ENCODE results near the gene SORBS1.

Gene SORBS1

GRCh38 chr10:95315509-95315908, 245.7 kb downstream of the SORBS1 start:
- H3K4me3 Mint-ChIP-seq = no peak overlapping the region
- H3K9me3 Mint-ChIP-seq = no peaks in the 10 kb centered on the region
- ATAC-seq (replicated peaks) = no peak
- no peak for DNase-seq
- no peaks in the 10 kb centered on the region for H3K27me3 Mint-ChIP-seq
- no peak overlapping the region for H3K27ac Mint-ChIP-seq
- peaks cover 0 to under 1% of the 10 kb centered on the region in 2 donors for H3K36me3 Mint-ChIP-seq
- peaks cover 10 to 23% of the 10 kb centered on the region in 2 donors for H3K4me1 Mint-ChIP-seq

- Mint-ChIP-seq H3K27ac (no peak overlapping the region), H3K36me3 (no peaks in the 10 kb centered on the region), H3K4me1 (peaks cover 19 to 29% of the 10 kb centered on the region in 2 donors), H3K9me3 (no peaks in the 10 kb centered on the region), H3K4me3 (no peak overlapping the region), H3K27me3 (no peaks in the 10 kb centered on the region)
- ATAC-seq (replicated peaks) = no peak
- DNase-seq = no peak
Measured at GRCh38 chr10:95314192-95314918, 246.8 kb downstream of the SORBS1 start.

- Mint-ChIP-seq H3K9me3 (no peaks in the 10 kb centered on the region), H3K36me3 (no peaks in the 10 kb centered on the region), H3K4me3 (no peak overlapping the region), H3K27ac (no peak overlapping the region), H3K27me3 (no peaks in the 10 kb centered on the region), H3K4me1 (peaks cover 28 to 41% of the 10 kb centered on the region in 2 donors)
- no peak for ATAC-seq (replicated peaks)
- no peak for DNase-seq
Measured at GRCh38 chr10:95312986-95313495, 248.1 kb downstream of the SORBS1 start.

GRCh38 chr10:95312257-95312656, 248.9 kb downstream of the SORBS1 start:
- H3K36me3 Mint-ChIP-seq = no peaks in the 10 kb centered on the region
- H3K27me3 Mint-ChIP-seq = no peaks in the 10 kb centered on the region
- H3K27ac Mint-ChIP-seq = no peak overlapping the region
- no peak overlapping the region for H3K4me3 Mint-ChIP-seq
- no peaks in the 10 kb centered on the region for H3K9me3 Mint-ChIP-seq
- DNase-seq (no peak), ATAC-seq (replicated peaks) (no peak)
- H3K4me1 Mint-ChIP-seq = peaks cover 28 to 41% of the 10 kb centered on the region in 2 donors

- Mint-ChIP-seq H3K4me3 (peak overlapping the region; percentile 57 to 58), H3K27me3 (no peaks in the 10 kb centered on the region), H3K27ac (peak overlapping the region; percentile 82), H3K4me1 (peaks cover 28 to 41% of the 10 kb centered on the region in 2 donors), H3K9me3 (no peaks in the 10 kb centered on the region), H3K36me3 (no peaks in the 10 kb centered on the region)
- no peak for DNase-seq
- ATAC-seq (replicated peaks) = peak; percentile 52 to 68
Measured at GRCh38 chr10:95309958-95310357, 251.2 kb downstream of the SORBS1 start.

- H3K4me3 Mint-ChIP-seq = no peak overlapping the region
- no peak for DNase-seq
- H3K4me1 Mint-ChIP-seq = peaks cover 28 to 41% of the 10 kb centered on the region in 2 donors
- H3K36me3 Mint-ChIP-seq = no peaks in the 10 kb centered on the region
- H3K9me3 Mint-ChIP-seq = no peaks in the 10 kb centered on the region
- H3K27me3 Mint-ChIP-seq = no peaks in the 10 kb centered on the region
- peak; percentile 21 to 50 for ATAC-seq (replicated peaks)
- H3K27ac Mint-ChIP-seq = no peak overlapping the region
Measured at GRCh38 chr10:95308389-95309302, 252.5 kb downstream of the SORBS1 start.

GRCh38 chr10:95306851-95307250, 254.3 kb downstream of the SORBS1 start:
- Mint-ChIP-seq H3K9me3 (no peaks in the 10 kb centered on the region), H3K27ac (no peak overlapping the region), H3K27me3 (no peaks in the 10 kb centered on the region), H3K36me3 (no peaks in the 10 kb centered on the region), H3K4me3 (no peak overlapping the region), H3K4me1 (peaks cover 26 to 34% of the 10 kb centered on the region in 2 donors)
- no peak for ATAC-seq (replicated peaks)
- DNase-seq = no peak

- ATAC-seq (replicated peaks) (no peak), DNase-seq (no peak)
- peaks cover 25 to 30% of the 10 kb centered on the region in 2 donors for H3K4me1 Mint-ChIP-seq
- H3K4me3 Mint-ChIP-seq = no peak overlapping the region
- H3K36me3 Mint-ChIP-seq = no peaks in the 10 kb centered on the region
- no peaks in the 10 kb centered on the region for H3K9me3 Mint-ChIP-seq
- no peak overlapping the region for H3K27ac Mint-ChIP-seq
- H3K27me3 Mint-ChIP-seq = no peaks in the 10 kb centered on the region
Measured at GRCh38 chr10:95306318-95306650, 254.9 kb downstream of the SORBS1 start.

- Mint-ChIP-seq H3K27me3 (no peaks in the 10 kb centered on the region), H3K27ac (no peak overlapping the region), H3K4me3 (no peak overlapping the region), H3K4me1 (peaks cover 22 to 25% of the 10 kb centered on the region in 2 donors), H3K9me3 (no peaks in the 10 kb centered on the region), H3K36me3 (no peaks in the 10 kb centered on the region)
- ATAC-seq (replicated peaks) (no peak), DNase-seq (no peak)
Measured at GRCh38 chr10:95305606-95306317, 255.4 kb downstream of the SORBS1 start.

- H3K27ac Mint-ChIP-seq = no peak overlapping the region
Measured at GRCh38 chr10:95304976-95305375, 256.2 kb downstream of the SORBS1 start.

GRCh38 chr10:95304463-95304862, 256.7 kb downstream of the SORBS1 start:
- peaks cover 10 to 12% of the 10 kb centered on the region in 2 donors for H3K4me1 Mint-ChIP-seq
- no peaks in the 10 kb centered on the region for H3K36me3 Mint-ChIP-seq
- ATAC-seq (replicated peaks) (no peak), DNase-seq (no peak)
- H3K27me3 Mint-ChIP-seq = no peaks in the 10 kb centered on the region
- H3K27ac Mint-ChIP-seq = no peak overlapping the region
- no peak overlapping the region for H3K4me3 Mint-ChIP-seq
- no peaks in the 10 kb centered on the region for H3K9me3 Mint-ChIP-seq

More at GRCh38 chr10:95304976-95305375, 256.2 kb downstream of the SORBS1 start:
- Mint-ChIP-seq H3K4me1 (peaks cover 14 to 18% of the 10 kb centered on the region in 2 donors), H3K4me3 (no peak overlapping the region), H3K9me3 (no peaks in the 10 kb centered on the region), H3K36me3 (no peaks in the 10 kb centered on the region), H3K27me3 (no peaks in the 10 kb centered on the region)
- no peak for DNase-seq
- ATAC-seq (replicated peaks) = no peak

- Mint-ChIP-seq H3K4me3 (no peak overlapping the region), H3K27ac (no peak overlapping the region), H3K9me3 (no peaks in the 10 kb centered on the region), H3K4me1 (peaks cover 7% of the 10 kb centered on the region in 2 donors), H3K27me3 (no peaks in the 10 kb centered on the region), H3K36me3 (no peaks in the 10 kb centered on the region)
- DNase-seq (no peak), ATAC-seq (replicated peaks) (no peak)
Measured at GRCh38 chr10:95303950-95304349, 257.2 kb downstream of the SORBS1 start.

- no peak for ATAC-seq (replicated peaks)
- Mint-ChIP-seq H3K9me3 (no peaks in the 10 kb centered on the region), H3K4me3 (no peak overlapping the region), H3K36me3 (no peaks in the 10 kb centered on the region), H3K4me1 (peaks cover 3% of the 10 kb centered on the region in 2 donors), H3K27ac (no peak overlapping the region), H3K27me3 (no peaks in the 10 kb centered on the region)
- no peak for DNase-seq
Measured at GRCh38 chr10:95303535-95303934, 257.6 kb downstream of the SORBS1 start.

GRCh38 chr10:95300022-95300539, 261.1 kb downstream of the SORBS1 start:
- DNase-seq = no peak
- H3K9me3 Mint-ChIP-seq = no peaks in the 10 kb centered on the region
- peaks cover 19 to 28% of the 10 kb centered on the region in 2 donors for H3K4me1 Mint-ChIP-seq
- no peak overlapping the region for H3K4me3 Mint-ChIP-seq
- H3K36me3 Mint-ChIP-seq = no peaks in the 10 kb centered on the region
- H3K27me3 Mint-ChIP-seq = no peaks in the 10 kb centered on the region
- no peak overlapping the region for H3K27ac Mint-ChIP-seq
- ATAC-seq (replicated peaks) = no peak

Data from stimulated activated naive B cell treated with anti-CD40 and anti-IgM and Interleukin-4, amounts not matched to agents 10 μg/mL and 1 μg/mL and 100 μg/mL, for 72 hours (primary cell).